Measurements from ENCODE around the gene MRI1. TPM values are rescaled to one million over a fixed set of nuclear protein-coding genes. Genes with fewer than 3 reads are reported as not detected.
"Not testable (repeated sequence)": the region's sequence is repeated elsewhere in the genome, so short reads cannot be mapped to it uniquely, and the experiment has no call there.

The MRI1 gene
- total RNA-seq, 1 donor from 2014 or later, result 32.6 TPM

DNA sequence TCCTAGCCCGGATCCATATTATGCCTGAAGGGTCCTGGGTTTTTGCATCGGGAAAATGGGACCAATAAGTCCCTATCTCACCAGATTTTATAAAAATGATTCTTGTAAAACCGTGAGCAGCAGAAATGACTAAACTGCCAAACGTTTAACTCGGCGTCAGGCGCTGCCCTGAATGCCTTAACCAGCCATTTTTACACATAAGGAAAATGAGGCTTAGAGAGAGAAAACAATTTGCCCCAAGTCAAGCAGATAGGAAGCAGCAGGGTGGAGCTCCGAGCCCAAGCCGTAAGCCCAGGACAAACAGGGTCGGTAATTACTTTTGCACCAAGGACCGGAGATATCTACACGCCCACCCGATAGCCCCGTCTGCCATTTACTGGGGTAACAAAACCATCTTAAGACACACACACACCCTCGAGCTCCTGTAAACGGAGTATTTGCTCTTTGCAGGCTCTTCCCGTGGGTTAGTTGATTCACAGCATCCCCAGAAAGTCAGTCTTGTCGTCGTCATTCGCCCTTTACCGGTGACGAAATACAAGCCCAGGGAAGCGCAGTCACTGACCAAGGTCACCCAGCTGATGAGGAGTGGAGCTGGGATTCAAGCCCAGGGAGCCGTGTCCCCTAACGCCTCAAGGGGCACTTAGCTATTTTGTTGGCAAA, 16.0 kb upstream of the MRI1 start:
- no peak for ATAC-seq
- TF ChIP-seq, protein P1, sequence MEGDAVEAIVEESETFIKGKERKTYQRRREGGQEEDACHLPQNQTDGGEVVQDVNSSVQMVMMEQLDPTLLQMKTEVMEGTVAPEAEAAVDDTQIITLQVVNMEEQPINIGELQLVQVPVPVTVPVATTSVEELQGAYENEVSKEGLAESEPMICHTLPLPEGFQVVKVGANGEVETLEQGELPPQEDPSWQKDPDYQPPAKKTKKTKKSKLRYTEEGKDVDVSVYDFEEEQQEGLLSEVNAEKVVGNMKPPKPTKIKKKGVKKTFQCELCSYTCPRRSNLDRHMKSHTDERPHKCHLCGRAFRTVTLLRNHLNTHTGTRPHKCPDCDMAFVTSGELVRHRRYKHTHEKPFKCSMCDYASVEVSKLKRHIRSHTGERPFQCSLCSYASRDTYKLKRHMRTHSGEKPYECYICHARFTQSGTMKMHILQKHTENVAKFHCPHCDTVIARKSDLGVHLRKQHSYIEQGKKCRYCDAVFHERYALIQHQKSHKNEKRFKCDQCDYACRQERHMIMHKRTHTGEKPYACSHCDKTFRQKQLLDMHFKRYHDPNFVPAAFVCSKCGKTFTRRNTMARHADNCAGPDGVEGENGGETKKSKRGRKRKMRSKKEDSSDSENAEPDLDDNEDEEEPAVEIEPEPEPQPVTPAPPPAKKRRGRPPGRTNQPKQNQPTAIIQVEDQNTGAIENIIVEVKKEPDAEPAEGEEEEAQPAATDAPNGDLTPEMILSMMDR (IDR thresholded peaks at IDR 0.05), result no peak
- Histone ChIP-seq H3K4me3 (peak overlapping the region; percentile 80), H3K27me3 (no peaks in the 10 kb centered on the region), H3K27ac (peak overlapping the region; percentile 88), H3K9me3 (no peaks in the 10 kb centered on the region), H3K36me3 (peaks cover 19% of the 10 kb centered on the region), H3K4me1 (peaks cover 19% of the 10 kb centered on the region)
- no peak for DNase-seq
- intact Hi-C loops (cut with DNase I), result no loop called here

DNA sequence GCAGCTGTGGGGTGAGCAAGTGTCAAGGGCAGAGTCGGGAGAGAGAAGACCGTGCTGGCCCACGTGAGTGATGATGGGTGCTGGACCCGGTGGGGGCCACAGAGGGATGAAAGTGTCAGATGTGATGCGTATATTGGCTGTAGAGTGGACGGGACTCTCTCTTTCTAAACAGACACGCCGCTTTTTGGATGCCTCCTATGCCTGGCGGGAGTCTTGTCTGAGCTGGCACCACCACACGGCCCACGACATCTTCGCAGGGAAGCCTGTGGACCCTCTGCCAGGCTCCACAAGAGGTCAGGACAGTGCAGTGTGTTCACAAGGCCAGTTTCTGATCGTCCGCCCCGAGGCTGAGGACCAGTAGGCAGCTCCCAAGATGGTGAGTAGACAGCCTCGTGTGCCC, 12.9 kb upstream of the MRI1 start:
- Histone ChIP-seq H3K36me3 (peaks cover 49% of the 10 kb centered on the region), H3K27me3 (no peaks in the 10 kb centered on the region), H3K4me1 (peaks cover 19% of the 10 kb centered on the region), H3K9me3 (no peaks in the 10 kb centered on the region), H3K4me3 (no peak overlapping the region), H3K27ac (no peak overlapping the region)
- intact Hi-C loops (cut with DNase I), result no loop called here
- ATAC-seq, result no peak
- DNase-seq, result no peak
- TF ChIP-seq, protein P1 (IDR thresholded peaks at IDR 0.05), result no peak

DNA sequence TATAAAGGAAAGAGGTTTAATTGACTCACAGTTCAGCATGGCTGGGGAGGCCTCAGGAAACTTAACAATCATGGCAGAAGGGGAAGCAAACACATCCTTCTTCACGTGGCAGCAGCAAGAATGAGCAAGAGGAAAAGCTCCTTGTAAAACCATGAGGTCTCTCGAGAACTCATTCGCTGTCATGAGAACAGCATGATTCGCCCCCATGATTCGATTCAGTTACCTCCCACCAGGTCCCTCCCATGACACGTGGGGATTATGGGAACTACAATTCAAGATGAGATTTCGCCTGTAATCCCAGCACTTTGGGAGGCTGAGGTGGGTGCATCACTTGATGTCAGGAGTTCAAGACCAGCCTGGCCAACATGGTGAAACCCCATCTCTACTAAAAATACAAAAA, 10.7 kb upstream of the MRI1 start:
- DNase-seq; H3K27ac ChIP-seq; intact Hi-C loops (cut with DNase I); H3K9me3 ChIP-seq; H3K4me3 ChIP-seq; ATAC-seq; H3K27me3 ChIP-seq: not testable (repeated sequence)
- Histone ChIP-seq H3K36me3 (peaks cover 71% of the 10 kb centered on the region), H3K4me1 (peaks cover 17% of the 10 kb centered on the region)

DNA sequence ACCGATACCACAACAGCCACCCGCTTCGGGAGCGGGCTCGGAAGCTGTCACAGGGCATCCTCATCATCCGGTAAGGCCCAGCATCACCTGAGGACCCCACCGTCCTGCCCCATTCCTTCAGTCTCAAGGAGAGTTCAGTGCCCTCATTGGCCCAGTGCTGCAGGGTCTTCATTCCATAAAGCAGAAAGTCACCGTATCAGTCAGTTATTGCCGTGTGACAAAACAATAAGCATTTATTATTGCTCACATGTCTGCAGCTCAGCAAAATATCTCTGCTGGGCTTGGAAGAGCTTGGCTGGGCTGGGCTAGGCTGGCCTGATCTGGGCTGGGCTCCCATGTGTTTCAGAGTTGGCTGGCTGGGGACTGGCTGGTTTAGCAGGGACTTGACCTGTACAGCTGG, 8.1 kb upstream of the MRI1 start:
- ATAC-seq (no peak), DNase-seq (no peak)
- no peaks in the 10 kb centered on the region for H3K9me3 ChIP-seq
- no peaks in the 10 kb centered on the region for H3K4me1 ChIP-seq
- no peaks in the 10 kb centered on the region for H3K27me3 ChIP-seq
- no peak overlapping the region for H3K4me3 ChIP-seq
- H3K27ac ChIP-seq, result no peak overlapping the region
- H3K36me3 ChIP-seq, result peaks cover 96% of the 10 kb centered on the region
- TF ChIP-seq, protein P1 (IDR thresholded peaks at IDR 0.05), result no peak
- intact Hi-C loops (cut with DNase I), result no loop called here

DNA sequence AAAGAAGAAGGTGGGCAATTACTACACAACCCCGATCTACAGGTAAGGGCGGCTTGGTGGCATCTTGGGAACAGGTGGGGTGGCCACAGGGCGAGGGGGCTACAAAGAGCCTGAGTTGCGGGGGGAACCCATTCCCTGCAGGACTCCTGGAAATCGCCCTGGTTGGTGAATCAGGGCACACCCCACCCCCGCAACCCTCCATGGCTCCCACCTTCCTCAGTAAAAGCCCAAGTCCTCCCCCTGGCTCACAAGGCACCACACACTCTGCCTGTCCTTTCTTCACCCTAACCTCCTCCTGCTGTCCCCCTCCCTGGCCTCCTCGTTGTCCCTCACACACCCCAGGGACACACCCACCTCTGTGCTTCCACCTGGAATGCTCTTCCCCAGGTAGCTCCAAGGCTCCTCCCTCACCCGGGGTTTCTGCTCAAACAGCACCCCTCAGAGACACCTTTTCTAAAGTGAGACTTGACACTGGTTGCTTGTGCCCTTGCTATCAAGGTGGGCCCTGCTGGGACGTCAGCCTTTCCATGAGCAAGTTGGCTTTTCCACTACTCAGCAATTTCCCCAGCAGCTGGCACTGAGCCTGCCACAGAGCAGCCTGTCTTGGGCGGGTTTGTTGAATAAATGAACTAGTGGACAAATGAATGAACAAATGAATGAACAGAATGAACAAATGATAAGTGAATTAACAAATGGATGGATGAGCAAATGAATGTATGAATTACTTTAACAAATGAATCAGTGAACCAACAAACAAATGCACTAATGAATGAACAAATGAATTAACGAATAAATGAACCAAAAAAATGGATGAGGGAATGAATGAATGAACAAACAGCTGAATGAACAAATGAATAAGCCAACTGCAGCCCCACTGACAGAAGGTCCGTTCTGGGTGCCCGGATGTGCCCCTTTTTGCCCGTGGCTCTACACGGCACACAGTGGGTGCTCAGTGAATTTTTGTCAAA, 6.2 kb upstream of the MRI1 start:
- TF ChIP-seq, protein P1 (IDR thresholded peaks at IDR 0.05), result no peak
- H3K36me3 ChIP-seq, result peaks cover 94% of the 10 kb centered on the region
- H3K9me3 ChIP-seq, result no peaks in the 10 kb centered on the region
- H3K27me3 ChIP-seq, result no peaks in the 10 kb centered on the region
- ATAC-seq, result no peak
- H3K27ac ChIP-seq, result no peak overlapping the region
- intact Hi-C loops (cut with DNase I), result no loop called here
- H3K4me3 ChIP-seq, result no peak overlapping the region
- DNase-seq, result no peak
- no peaks in the 10 kb centered on the region for H3K4me1 ChIP-seq

DNA sequence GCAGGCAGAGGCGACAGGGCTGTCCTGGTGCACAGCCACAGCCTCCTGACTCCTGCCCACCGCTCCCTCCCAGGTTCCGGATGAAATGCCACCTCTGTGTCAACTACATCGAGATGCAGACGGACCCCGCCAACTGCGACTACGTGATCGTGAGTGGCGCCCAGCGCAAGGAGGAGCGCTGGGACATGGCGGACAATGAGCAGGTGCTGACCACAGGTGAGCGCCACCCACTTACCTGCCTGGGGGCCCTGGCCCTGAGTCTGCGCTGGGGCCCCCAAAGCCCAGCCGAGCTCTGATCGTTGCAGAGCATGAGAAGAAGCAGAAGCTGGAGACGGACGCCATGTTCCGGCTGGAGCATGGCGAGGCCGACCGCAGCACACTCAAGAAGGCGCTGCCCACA, 5.5 kb upstream of the MRI1 start:
- Histone ChIP-seq H3K4me3 (no peak overlapping the region), H3K4me1 (no peaks in the 10 kb centered on the region), H3K27ac (no peak overlapping the region), H3K36me3 (peaks cover 89% of the 10 kb centered on the region), H3K27me3 (no peaks in the 10 kb centered on the region), H3K9me3 (no peaks in the 10 kb centered on the region)
- intact Hi-C loops (cut with DNase I), result no loop called here
- TF ChIP-seq, protein P1 (IDR thresholded peaks at IDR 0.05), result no peak
- ATAC-seq, result no peak
- DNase-seq, result no peak

All from upper lobe of right lung (tissue), 1 donor.